GM12875 (cell line): ENCODE data around the gene HCN2.

Source experiments
- H3K4me3 ChIP-seq: one replicate; pipeline ENCODE4 v1.5.1; 2011; ENCODE audit warnings: low read depth, low read length, control low read depth
- TF ChIP-seq, protein P1 (sequence below): IDR thresholded peaks from 2 replicates; pipeline ENCODE4 v1.5.1; 2011; ENCODE audit warnings: low read depth, mild to moderate bottlenecking, control low read depth, inconsistent platforms, low read length, moderate library complexity, borderline replicate concordance; ENCODE audit not compliant: insufficient read depth

Gene HCN2

DNA sequence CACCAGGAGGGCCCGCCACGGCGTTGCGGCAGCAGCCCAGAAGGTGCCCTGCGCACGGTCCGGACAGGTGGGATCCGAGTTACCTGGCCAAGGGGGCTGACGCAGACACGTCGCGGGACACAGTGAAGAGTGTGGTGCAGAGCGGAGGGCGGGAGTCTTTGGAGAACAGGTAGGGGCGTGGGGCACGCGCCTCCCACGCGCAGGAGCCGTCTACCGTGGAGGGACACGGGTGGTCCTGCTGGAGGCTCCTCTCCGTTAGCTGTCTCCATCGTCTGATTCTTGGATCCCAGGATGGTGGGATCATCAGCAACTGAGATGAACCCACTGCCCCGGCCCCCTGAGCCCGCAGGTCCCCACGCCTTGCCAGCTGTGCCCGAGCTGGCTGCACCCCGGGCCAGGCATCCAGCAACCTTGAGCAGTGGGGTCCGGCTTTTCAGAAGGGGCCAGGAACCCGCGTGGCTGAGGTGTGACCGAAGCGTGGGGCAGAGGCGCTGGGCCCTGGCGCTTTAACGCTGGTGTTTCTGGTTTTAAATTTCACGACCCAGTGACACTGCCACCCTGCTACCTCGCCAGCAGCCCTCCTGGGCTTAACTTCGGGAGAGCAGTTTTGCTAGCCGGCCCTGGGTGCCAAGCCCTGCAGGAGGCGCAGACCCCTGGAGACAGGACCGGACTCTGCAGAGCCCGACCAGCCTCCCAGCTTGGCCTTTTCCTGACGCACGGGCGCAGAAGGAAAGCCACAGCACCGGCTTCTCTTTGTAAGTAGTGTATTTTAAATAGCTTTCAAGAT, 57.3 kb downstream of the HCN2 start:
- H3K4me3 ChIP-seq = no peak overlapping the region
- TF ChIP-seq, protein P1, sequence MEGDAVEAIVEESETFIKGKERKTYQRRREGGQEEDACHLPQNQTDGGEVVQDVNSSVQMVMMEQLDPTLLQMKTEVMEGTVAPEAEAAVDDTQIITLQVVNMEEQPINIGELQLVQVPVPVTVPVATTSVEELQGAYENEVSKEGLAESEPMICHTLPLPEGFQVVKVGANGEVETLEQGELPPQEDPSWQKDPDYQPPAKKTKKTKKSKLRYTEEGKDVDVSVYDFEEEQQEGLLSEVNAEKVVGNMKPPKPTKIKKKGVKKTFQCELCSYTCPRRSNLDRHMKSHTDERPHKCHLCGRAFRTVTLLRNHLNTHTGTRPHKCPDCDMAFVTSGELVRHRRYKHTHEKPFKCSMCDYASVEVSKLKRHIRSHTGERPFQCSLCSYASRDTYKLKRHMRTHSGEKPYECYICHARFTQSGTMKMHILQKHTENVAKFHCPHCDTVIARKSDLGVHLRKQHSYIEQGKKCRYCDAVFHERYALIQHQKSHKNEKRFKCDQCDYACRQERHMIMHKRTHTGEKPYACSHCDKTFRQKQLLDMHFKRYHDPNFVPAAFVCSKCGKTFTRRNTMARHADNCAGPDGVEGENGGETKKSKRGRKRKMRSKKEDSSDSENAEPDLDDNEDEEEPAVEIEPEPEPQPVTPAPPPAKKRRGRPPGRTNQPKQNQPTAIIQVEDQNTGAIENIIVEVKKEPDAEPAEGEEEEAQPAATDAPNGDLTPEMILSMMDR = no peak

- no peak overlapping the region for H3K4me3 ChIP-seq
- TF ChIP-seq, protein P1 = no peak
These were observed 58.0 kb downstream of the HCN2 start for GRCh38 chr19:647566-648284.

- H3K4me3 ChIP-seq = no peak overlapping the region
- TF ChIP-seq, protein P1 = no peak
These were observed 58.6 kb downstream of the HCN2 start for GRCh38 chr19:648305-648704.

- H3K4me3 ChIP-seq = no peak overlapping the region
- TF ChIP-seq, protein P1 = no peak
These were observed 59.5 kb downstream of the HCN2 start for GRCh38 chr19:648904-649801.

- TF ChIP-seq, protein P1 = no peak
- no peak overlapping the region for H3K4me3 ChIP-seq
These were observed 60.4 kb downstream of the HCN2 start for GRCh38 chr19:650121-650520.

- H3K4me3 ChIP-seq = no peak overlapping the region
- TF ChIP-seq, protein P1 = no peak
These were observed 61.6 kb downstream of the HCN2 start for GRCh38 chr19:651114-651818.
